Activated naive CD4-positive, alpha-beta T cell treated with anti-CD3 and anti-CD28 coated beads, Interleukin-2, amount 10 ng/mL, durations not matched to agents 7 days and 5 days (primary cell): ENCODE results near the gene TMEM51.

Experiments
- CTCF ChIA-PET: fragments of 350-600 bp; sonication (Branson Sonifier 250); formaldehyde crosslinking; loops from one replicate; lab custom pipeline; 2021; ENCODE audit warnings: antibody characterized with exemption; lab: Charles Lee
- DNase-seq: peaks from one replicate; pipeline ENCODE4 v3.0.0-alpha.2; 2020
- H3K27ac Mint-ChIP-seq: one replicate; pipeline ENCODE4 v1.8.0; 2021; ENCODE audit warnings: mild to moderate bottlenecking, moderate library complexity, mixed read lengths
- H3K27me3 Mint-ChIP-seq: one replicate; pipeline ENCODE4 v1.8.0; 2021; ENCODE audit warnings: mild to moderate bottlenecking, mixed read lengths
- H3K36me3 Mint-ChIP-seq: one replicate; pipeline ENCODE4 v1.8.0; 2021; ENCODE audit warnings: mixed read lengths
- H3K4me1 Mint-ChIP-seq: one replicate; pipeline ENCODE4 v1.8.0; 2021; ENCODE audit warnings: mixed read lengths
- H3K4me3 Mint-ChIP-seq: one replicate; pipeline ENCODE4 v1.8.0; 2021; ENCODE audit warnings: mild to moderate bottlenecking, moderate library complexity, mixed read lengths
- H3K9me3 Mint-ChIP-seq: one replicate; pipeline ENCODE4 v1.8.0; 2021; ENCODE audit warnings: mixed read lengths

Gene TMEM51, protein sequence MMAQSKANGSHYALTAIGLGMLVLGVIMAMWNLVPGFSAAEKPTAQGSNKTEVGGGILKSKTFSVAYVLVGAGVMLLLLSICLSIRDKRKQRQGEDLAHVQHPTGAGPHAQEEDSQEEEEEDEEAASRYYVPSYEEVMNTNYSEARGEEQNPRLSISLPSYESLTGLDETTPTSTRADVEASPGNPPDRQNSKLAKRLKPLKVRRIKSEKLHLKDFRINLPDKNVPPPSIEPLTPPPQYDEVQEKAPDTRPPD

DNA sequence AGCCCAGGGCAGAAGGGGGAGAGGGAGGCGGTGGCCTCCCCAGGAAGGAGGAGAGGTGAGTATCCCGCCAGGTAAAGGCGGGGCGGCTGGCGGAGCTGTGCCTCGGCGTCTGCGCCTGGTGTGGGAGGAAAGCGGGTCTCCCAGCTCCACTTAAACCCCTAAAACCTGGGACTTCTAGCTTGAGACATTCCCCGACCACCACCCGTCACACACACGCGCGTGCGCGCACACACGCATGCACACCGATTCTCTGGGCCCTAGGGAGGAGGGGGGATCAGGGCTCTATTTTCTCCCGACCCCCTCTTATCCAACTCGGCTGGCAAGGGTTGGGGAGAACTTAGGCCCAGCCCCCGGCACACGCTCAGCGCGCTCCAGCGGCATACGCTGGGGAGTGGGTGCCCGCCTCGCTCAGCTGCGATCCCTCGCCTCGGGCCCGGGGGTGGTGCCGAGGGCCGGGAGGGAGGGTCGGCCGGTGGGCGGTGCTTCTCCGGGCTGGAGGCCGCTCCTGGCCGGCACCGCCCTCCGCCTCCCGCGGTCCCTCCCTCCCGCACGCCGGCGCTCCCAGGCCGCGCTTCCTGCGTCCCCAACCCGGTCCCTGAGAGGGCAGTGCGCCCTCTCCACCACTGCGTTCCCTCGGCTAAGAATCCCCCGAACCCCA lies at the start of gene TMEM51:
Gene TMEM51, plus strand, starts transcription at position 564 of the 658 bp plus-strand sequence. CDS start 61,341 bp downstream, outside the sequence.
- H3K27me3 Mint-ChIP-seq: peaks cover 83% of the 10 kb centered on the region
- no peak within 1 kb of the TSS for H3K27ac Mint-ChIP-seq
- CTCF ChIA-PET: interaction anchor here (0.6 to 4.3 kb wide), 7 partner anchors 25 to 156 kb away, joined by 4 to 22 read pairs (median 6); no protein-coding TSS in a partner anchor
- H3K9me3 Mint-ChIP-seq: no peaks in the 10 kb centered on the region
- no peaks in the 10 kb centered on the region for H3K36me3 Mint-ChIP-seq
- H3K4me3 Mint-ChIP-seq: peak within 1 kb of the TSS; percentile 42
- peaks cover 42% of the 10 kb centered on the region for H3K4me1 Mint-ChIP-seq
- DNase-seq: peak; percentile 29

DNA sequence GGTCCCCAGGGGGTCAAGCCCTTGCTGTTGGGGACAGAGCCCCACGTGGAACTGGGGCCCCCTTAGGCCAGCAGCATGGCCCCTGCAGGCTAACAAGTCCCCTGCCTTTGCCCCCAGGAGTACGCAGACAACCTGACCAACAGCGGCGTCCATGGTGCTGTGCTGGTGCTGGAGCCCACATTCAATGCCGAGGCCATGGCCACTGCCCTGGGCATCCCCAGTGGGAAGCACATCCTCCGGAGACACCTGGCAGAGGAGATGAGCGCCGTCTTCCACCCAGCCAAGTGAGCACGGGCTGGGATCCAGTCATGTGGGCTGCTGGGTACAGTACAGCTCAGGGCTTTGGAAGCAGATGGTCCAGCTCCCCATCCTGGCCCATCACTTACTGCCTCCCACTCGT lies 49.6 kb upstream of the TMEM51 start:
- peaks cover 10% of the 10 kb centered on the region for H3K4me1 Mint-ChIP-seq
- no peaks in the 10 kb centered on the region for H3K36me3 Mint-ChIP-seq
- H3K4me3 Mint-ChIP-seq: no peak overlapping the region
- H3K27me3 Mint-ChIP-seq: peaks cover 52% of the 10 kb centered on the region
- CTCF ChIA-PET: no interaction called here
- no peak for DNase-seq
- H3K27ac Mint-ChIP-seq: no peak overlapping the region
- peaks cover 3% of the 10 kb centered on the region for H3K9me3 Mint-ChIP-seq

DNA sequence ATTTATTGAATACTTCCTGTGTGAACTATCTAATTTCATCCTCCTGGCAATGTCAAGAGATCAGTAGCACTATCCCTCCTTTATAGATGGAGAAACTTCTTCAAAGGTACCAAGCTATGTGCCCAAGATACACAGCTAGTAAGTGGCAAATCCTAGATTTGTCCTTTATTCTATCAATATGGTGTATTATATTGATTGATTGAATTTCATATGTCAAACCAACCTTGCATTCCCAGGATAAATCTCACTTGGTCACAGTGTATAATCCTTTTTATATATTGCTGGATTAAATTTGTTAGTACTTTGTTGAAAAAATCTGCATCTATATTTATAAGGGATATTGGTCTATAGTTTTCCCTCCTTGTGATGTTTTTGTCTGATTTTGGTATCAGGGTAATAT lies 48.8 kb upstream of the TMEM51 start:
- no peak for DNase-seq
- Mint-ChIP-seq H3K36me3 (no peaks in the 10 kb centered on the region), H3K4me1 (peaks cover 10% of the 10 kb centered on the region), H3K9me3 (peaks cover 3% of the 10 kb centered on the region), H3K27ac (no peak overlapping the region), H3K27me3 (peaks cover 45% of the 10 kb centered on the region), H3K4me3 (no peak overlapping the region)
- CTCF ChIA-PET: interaction anchor here (1.2 kb wide), 1 partner anchor 201 kb away, joined by 3 read pairs; no protein-coding TSS in a partner anchor

DNA sequence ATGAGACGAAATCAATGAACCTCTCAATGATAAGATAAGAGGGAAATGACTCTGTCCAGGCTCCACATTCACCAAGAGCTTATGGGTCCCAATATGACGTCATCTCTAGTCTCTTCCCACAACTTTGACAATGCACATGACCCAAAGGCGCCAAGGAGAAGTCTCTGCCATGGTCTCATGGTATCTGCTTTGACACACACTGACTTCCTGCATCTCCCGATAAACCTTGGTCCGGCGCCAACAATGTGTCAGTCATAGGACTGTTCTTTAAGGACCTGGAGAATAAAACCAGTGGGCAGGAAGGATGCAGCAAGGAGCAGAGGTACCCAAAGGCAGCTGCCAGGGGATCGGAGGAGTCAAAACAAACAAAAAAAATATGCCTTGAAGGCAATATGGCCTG lies 46.9 kb upstream of the TMEM51 start:
- DNase-seq: no peak
- peaks cover 3% of the 10 kb centered on the region for H3K9me3 Mint-ChIP-seq
- no peaks in the 10 kb centered on the region for H3K36me3 Mint-ChIP-seq
- H3K27me3 Mint-ChIP-seq: peaks cover 27% of the 10 kb centered on the region
- no peak overlapping the region for H3K27ac Mint-ChIP-seq
- no peaks in the 10 kb centered on the region for H3K4me1 Mint-ChIP-seq
- H3K4me3 Mint-ChIP-seq: no peak overlapping the region
- CTCF ChIA-PET: no interaction called here

DNA sequence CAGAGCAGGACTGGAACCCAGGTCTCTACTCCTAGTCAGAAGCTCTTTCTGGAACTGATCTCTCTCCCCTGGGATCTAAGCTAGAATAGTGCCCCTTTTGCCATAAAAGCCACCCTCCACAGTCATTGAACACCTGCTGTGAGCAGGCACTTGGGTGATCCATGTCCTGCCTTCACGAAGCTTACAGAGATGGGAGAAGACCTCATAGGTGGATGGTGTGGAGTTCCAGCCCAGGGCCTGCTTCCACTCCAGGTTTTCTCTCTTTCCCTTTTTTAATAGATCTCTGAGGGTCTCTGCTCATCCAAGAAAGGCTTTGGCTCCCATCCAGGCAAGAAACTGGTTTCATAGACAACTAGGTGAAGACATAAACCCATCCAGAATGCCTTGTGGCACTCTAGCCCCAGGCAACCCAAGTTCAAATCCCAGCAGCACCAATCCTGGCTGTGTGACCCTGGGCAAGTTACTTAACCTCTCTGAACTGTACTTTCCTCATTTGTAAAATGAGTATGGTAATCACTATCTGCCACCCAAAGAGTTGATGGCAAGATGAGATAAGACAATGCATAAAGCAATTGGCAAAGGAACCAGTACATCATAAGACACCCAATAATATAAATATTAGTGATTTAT lies 46.4 kb upstream of the TMEM51 start:
- H3K4me3 Mint-ChIP-seq: no peak overlapping the region
- DNase-seq: no peak
- H3K27ac Mint-ChIP-seq: no peak overlapping the region
- CTCF ChIA-PET: no interaction called here
- peaks cover 3% of the 10 kb centered on the region for H3K4me1 Mint-ChIP-seq
- peaks cover 22% of the 10 kb centered on the region for H3K27me3 Mint-ChIP-seq
- no peaks in the 10 kb centered on the region for H3K36me3 Mint-ChIP-seq
- H3K9me3 Mint-ChIP-seq: peaks cover 3% of the 10 kb centered on the region

DNA sequence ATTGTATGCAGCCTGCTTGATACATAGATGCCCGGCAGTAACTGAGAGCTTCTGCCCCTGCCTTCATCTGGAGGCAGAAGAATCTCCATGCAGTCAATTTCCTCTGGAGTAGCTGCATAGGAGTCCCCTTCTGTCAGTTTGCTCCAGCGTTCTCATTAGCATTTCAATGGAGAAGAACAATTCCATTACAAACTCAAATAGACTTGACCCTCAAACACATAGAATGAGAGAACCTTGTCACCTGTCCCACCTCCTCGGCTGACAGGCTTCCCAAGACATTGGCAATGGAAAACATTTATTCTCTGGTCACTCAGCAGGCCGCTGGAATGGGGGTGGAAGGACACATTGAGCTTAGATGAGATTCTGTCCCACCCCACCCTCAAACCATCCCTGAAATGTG lies 45.6 kb upstream of the TMEM51 start:
- Mint-ChIP-seq H3K4me1 (peaks cover 10% of the 10 kb centered on the region), H3K36me3 (no peaks in the 10 kb centered on the region), H3K27ac (no peak overlapping the region), H3K9me3 (peaks cover 3% of the 10 kb centered on the region), H3K27me3 (peaks cover 18% of the 10 kb centered on the region), H3K4me3 (no peak overlapping the region)
- DNase-seq: no peak
- CTCF ChIA-PET: interaction anchor here (0.7 kb wide), 1 partner anchor 20 kb away, joined by 3 read pairs; no protein-coding TSS in a partner anchor

DNA sequence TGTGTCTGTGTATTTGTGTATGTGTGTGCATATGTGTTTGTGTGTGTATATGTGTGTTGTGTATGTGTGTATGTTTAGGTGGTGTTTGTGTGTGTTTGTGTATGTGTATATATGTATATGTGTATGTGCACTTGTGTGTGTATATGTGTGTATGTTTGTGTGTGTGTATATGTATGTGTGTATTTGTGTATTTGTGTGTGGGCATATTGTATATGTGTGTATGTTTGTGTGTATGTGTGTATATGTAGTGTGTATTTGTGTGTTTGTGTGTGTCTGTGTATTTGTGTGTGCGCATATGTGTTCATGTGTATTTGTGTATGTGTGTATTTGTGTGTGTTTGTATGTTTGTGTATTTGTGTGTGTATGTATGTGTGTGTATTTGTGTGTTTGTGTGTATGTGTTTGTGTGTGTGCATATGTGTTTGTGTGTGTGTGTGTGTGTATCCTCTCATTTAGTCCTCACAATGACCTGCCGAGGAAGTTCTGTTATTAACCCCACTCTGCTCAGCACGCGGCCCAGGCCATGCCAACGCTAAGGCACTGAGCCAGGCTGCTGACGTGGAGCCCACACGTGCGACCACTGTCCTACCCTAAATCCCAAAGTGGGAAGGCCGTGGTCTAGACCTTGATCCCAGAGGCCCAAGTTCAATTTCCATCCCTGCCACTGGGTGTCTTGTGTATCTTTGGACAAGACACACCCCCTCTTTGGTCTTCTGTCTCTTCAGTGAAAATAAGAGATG lies 43.2 kb upstream of the TMEM51 start:
- CTCF ChIA-PET: no interaction called here
- Mint-ChIP-seq H3K9me3 (no peaks in the 10 kb centered on the region), H3K4me3 (no peak overlapping the region), H3K36me3 (no peaks in the 10 kb centered on the region), H3K27ac (no peak overlapping the region), H3K4me1 (peaks cover 10% of the 10 kb centered on the region), H3K27me3 (peaks cover 18% of the 10 kb centered on the region)
- DNase-seq: no peak

DNA sequence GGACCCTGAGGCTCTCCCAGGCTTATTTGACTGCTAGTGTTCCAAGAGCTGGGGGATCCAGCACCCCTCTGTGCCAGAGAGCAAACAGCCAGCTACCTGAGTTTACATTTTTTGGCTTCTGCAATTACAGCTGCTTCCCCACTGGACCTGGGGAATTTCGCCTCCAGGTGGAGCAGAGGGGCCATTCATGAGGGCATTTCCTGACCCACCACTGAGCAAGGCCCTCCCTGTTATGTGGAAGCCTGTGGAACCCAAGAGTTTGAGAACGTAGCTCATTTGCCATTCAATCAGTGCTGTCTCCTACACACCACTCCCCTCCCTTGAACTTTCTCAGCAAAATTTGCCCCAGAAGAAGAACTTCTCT lies 42.7 kb upstream of the TMEM51 start:
- no peak overlapping the region for H3K27ac Mint-ChIP-seq
- no peaks in the 10 kb centered on the region for H3K9me3 Mint-ChIP-seq
- H3K36me3 Mint-ChIP-seq: no peaks in the 10 kb centered on the region
- peaks cover 18% of the 10 kb centered on the region for H3K27me3 Mint-ChIP-seq
- no peak overlapping the region for H3K4me3 Mint-ChIP-seq
- peaks cover 10% of the 10 kb centered on the region for H3K4me1 Mint-ChIP-seq
- DNase-seq: no peak
- CTCF ChIA-PET: no interaction called here

DNA sequence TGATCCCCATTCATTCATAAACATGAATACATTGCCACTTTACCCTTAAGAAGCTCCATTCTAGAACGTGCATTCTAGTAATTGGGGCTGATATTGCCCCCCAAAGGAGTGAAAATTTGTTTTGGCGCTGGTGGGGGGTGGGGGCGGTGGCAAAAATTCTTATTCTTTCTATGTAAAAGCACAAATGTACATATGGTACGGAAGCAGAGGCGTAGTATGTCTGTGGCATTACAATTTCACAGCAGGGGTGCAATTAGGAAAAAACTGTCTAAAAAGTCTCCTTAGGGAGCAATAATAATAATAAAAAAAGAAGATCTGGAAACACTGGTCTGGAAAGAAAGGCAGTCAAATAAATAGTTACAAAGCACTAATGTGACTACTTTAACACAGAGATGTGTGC lies 40.4 kb upstream of the TMEM51 start:
- Mint-ChIP-seq H3K27ac (no peak overlapping the region), H3K9me3 (no peaks in the 10 kb centered on the region), H3K36me3 (no peaks in the 10 kb centered on the region), H3K4me3 (no peak overlapping the region), H3K4me1 (peaks cover 10% of the 10 kb centered on the region), H3K27me3 (peaks cover 11% of the 10 kb centered on the region)
- CTCF ChIA-PET: no interaction called here
- DNase-seq: no peak

DNA sequence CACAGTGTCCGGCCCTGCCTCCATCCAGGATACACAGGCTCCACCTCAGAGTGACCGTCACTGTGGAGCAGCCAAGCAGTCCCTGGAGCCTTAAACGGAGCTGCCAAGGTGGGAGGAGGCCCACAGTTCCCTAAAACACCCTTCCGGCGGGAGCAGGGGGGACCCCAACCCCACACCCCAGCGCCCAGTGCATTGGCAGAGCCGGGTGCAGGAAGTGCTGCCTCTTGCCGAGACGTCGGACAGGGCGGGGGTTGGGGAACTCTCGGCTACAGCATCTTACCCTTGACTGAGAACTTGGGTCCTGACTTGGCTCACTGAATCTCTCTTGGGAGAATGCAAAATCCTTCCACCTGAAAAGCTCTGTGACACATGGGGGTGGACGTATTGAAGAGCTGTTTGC lies 38.7 kb upstream of the TMEM51 start:
- Mint-ChIP-seq H3K4me3 (no peak overlapping the region), H3K9me3 (no peaks in the 10 kb centered on the region), H3K27ac (no peak overlapping the region), H3K36me3 (no peaks in the 10 kb centered on the region), H3K27me3 (peaks cover 13% of the 10 kb centered on the region), H3K4me1 (peaks cover 10% of the 10 kb centered on the region)
- CTCF ChIA-PET: no interaction called here
- DNase-seq: no peak

DNA sequence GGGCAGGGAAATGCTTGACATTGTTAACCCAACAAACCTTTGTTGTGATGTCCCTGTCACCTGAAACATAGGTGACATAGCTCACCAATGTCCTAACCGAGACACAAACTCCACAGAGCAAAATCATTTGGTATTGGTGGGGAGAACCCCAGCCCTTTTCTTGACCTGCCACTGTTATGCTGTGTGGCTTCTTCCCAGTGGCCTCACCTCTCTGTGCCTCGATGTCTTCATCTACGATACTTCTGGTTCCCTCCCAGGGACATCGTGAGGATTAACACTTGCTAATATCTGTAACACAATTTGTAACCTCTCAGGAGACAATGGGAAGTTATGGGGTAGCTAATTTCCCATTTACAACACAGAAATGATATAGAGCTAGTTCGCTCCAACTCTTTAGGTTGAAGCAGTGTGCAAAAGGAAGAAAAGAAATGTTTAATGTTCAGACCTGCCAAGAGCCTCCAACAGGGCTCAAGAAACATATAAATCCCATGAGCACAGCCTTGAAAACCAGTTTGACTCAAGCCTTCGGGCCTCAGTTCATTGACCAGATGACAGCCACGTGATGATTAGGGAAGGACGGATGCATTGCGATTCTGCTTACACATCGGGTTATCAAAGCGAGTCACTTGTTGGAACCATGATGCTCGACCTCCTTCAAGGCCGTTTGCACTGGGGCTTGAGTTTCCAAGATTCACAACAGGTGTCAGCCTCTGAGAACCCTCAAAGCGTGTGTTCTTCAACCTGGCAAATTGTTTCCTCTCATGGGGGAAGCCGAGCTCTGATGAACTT lies 37.8 kb upstream of the TMEM51 start:
- Mint-ChIP-seq H3K9me3 (no peaks in the 10 kb centered on the region), H3K4me3 (no peak overlapping the region), H3K27me3 (peaks cover 13% of the 10 kb centered on the region), H3K4me1 (peaks cover 10% of the 10 kb centered on the region), H3K36me3 (no peaks in the 10 kb centered on the region), H3K27ac (no peak overlapping the region)
- no peak for DNase-seq
- CTCF ChIA-PET: no interaction called here

DNA sequence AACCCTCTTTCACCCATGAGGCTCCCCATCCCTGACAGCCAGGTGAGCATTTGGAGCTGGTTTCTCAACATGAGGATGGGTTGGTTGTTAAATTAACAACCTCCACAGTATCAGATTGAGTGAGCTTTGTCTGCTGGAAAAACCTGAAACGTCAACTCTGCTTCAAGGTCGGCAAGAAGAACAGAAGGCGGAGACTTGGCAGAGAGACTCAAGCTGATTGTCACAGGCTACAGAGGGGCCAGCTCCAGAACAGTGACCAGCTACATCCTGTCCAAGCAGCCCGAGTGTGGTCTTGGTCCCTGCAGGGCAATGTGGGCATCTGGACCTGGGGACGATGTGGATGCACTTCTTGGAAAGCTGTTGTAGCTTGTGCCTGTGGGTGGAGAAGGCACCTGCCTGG lies 36.6 kb upstream of the TMEM51 start:
- Mint-ChIP-seq H3K4me1 (peaks cover 10% of the 10 kb centered on the region), H3K27me3 (peaks cover 13% of the 10 kb centered on the region), H3K9me3 (no peaks in the 10 kb centered on the region), H3K27ac (no peak overlapping the region), H3K36me3 (no peaks in the 10 kb centered on the region), H3K4me3 (no peak overlapping the region)
- CTCF ChIA-PET: no interaction called here
- no peak for DNase-seq

DNA sequence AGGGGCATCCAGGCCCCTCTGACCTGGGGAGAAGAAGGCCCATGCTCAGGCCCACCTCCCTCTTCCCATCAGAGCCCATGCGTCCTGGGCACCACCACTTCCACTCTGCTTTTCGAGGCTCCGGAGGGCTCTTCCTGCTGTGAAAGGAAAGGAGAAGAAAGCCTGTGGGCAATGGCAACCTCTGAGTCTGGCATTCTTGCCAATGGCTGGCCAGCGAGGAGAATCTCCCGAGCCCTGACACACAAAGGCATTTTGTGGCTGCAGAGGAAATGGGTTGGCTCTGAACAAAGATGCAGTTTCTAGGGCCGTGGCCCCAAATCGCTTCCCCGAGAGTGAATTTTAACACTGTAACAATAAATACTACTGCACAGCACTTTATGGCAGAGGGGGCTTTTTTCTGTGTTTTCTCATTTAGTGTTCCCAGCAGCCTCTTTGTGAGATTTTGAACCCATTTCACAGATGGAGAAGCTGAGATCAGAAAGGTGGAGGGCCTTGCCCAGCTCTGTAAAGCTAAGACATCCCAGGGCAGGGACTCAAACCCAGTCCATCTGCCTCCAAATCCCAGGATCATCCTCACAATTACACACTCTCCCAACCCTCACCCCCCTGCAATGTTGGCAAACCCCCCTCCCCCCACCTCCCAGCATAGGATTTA lies 35.7 kb upstream of the TMEM51 start:
- Mint-ChIP-seq H3K36me3 (no peaks in the 10 kb centered on the region), H3K27ac (no peak overlapping the region), H3K4me3 (no peak overlapping the region), H3K27me3 (peaks cover 13% of the 10 kb centered on the region), H3K9me3 (no peaks in the 10 kb centered on the region), H3K4me1 (peaks cover 1% of the 10 kb centered on the region)
- CTCF ChIA-PET: no interaction called here
- DNase-seq: no peak
